LNCAP (cell line): Measurements from ENCODE around the gene CD226.

ENCODE experiments used
- CTCF ChIP-seq: fragments of 450-650 bp; IDR thresholded peaks from 2 replicates; pipeline ENCODE4 v1.5.1; 2017; ENCODE audit warnings: mild to moderate bottlenecking

The CD226 gene

GRCh38 chr18:69929041-69929774, 18.5 kb downstream of the CD226 start:
- no peak for TF ChIP-seq CTCF

DNA sequence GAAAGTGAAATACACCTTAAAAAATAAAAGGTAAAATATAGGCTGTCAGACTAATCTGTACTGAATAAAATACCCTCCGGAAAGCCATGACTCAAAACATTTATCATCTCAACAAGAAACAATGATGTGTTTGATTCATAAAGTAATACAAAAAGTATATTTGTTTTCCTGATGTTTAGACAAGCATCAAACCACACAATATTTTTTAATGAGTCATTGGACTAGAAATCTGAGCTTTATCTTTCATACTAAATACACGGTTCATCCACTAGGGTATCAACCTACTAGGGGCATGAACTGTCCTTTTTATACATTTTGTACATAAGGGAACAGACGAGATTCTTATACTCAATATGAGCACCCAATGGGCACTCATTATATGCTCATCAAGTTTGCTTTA, 31.3 kb downstream of the CD226 start:
- no peak for TF ChIP-seq CTCF

DNA sequence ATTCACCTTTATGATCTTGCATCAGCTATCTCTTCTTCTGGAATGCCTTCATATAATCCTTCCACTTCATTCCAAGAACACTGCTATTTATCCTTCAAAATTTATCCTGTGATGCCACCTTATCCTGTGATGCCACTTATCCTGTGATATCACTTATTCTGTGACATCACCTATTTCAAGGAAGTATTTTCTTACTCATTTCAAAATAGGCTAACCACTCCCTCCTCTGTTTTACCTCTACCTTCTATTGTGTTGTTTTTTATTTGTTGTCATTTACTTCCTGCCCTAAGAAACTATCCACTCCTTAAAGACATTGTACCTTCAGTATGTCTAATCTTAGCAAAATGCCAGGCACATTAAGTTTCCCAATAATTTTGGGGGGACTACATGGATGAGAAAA, 38.8 kb downstream of the CD226 start:
- no peak for TF ChIP-seq CTCF

DNA sequence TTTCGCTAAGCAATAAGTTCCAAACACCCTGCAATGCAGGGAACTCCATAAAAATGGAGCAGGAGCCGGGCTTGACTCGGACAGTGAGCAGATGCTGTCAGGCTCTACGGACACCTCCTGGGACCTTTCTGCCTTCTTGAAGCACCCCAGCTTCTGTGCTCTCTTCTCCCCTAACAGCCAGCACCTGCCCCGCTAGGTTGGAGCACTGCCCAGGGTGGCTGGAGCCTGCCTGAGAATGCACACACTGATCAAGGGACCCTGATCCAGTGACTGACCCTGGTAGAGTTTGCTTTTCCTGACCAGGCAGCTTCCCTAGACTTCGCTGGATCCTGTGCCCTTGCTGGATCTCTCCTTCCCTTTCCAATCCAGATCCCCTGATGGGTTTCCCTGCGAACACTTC, 40.9 kb downstream of the CD226 start:
- TF ChIP-seq CTCF: no peak

DNA sequence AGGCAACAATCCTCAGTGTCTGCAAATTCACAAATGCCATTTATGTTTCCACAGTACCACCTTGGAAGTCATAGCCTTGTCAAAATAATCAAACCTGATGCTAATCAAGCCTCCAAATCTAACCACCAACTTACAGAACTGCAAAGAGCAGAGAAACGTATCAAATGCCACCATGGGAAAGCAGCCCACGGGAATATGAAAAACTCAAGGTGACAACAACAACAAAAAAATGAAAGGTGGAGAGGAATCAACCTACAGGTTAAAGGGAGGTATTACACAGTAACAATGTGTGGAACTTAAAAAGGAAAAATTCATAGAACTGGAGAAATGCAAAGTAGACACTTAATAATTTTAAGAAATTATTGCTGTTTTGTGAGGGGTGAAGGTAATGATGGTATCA, 46.7 kb downstream of the CD226 start:
- TF ChIP-seq CTCF: no peak

- no peak for TF ChIP-seq CTCF
Observed at GRCh38 chr18:69898241-69898861, 49.3 kb downstream of the CD226 start.

DNA sequence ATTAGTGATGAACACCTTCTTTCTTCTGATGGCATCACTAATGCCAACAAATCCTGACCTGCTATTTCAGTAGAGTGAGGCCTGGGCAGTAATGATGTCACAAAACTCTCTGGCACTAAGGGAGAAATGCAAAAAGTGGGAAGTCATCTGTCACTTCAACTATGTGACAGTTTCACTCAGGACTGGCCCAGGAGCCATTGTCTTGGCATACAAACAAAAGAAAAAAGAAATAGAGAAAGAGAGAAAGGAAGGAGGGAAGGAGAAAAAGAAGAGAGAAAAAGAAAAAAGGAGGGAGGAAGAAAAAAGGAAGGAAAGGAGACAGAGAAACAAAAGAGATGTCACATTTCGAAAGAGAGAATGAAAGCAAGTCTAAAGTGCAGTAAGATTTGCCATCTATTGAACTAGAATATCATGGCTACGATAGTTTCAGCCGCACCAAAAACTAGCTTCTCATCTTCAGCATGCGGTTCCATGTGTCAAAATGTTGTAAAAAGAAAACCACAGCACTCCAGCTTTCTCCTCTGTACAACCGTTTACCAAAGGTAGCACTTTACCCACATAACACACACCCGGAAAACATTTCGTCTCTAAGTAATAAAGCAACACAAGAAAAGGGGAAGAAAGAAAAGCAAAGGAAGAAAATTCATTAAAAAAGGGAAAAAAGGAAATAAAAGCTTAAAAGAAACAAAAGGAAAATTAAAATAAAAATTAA, 50.1 kb downstream of the CD226 start:
- TF ChIP-seq CTCF: no peak
